GM12878 (cell line): ENCODE results near the gene CCDC57. TPM values are rescaled to one million over a fixed set of nuclear protein-coding genes. Genes with fewer than 3 reads are reported as not detected.

Source experiments
- ATAC-seq: fragments of 200-7000 bp; cut with Tn5 transposase; 3 replicates; pipeline ENCODE4 v1.9.1; 2020; ENCODE audit warnings: mild to moderate bottlenecking, moderate library complexity
- BruUV-seq: library from RNA; stranded (reverse); fragments of 400-500 nt; replicated peaks from 2 replicates; lab custom pipeline; 2021; lab: Mats Ljungman, UMichigan
- CTCF ChIA-PET: fragments of 300-600 bp; sonication (Branson Sonifier 250); formaldehyde crosslinking; extraction: SDS; loops from one replicate; lab custom pipeline; 2021; ENCODE audit warnings: inconsistent platforms; lab: Yijun Ruan, JAX
- POLR2A ChIA-PET: fragments of 350-600 bp; formaldehyde crosslinking; extraction: SDS; loops from one replicate; lab custom pipeline; 2021; ENCODE audit warnings: inconsistent platforms; lab: Charles Lee
- RAD21 ChIA-PET: fragments of 300-600 bp; sonication (Branson Sonifier 250); formaldehyde crosslinking; loops from one replicate; lab custom pipeline; 2023; ENCODE audit warnings: antibody characterized with exemption; ENCODE audit not compliant: unreplicated experiment; lab: Charles Lee
- SMC1A ChIA-PET: fragments of 300-600 bp; sonication (Branson Sonifier 250); formaldehyde crosslinking; loops from one replicate; lab custom pipeline; 2023; ENCODE audit not compliant: unreplicated experiment, uncharacterized antibody; lab: Charles Lee
- DNase-seq: peaks from one replicate; pipeline ENCODE4 v3.0.0-alpha.2; 2011; ENCODE audit warnings: low read depth, low spot score
- FAIRE-seq: peaks from 3 replicates; lab custom pipeline; 2011; peaks lifted over from hg19 to GRCh38; lab: Jason Lieb, UNC
- H2AFZ ChIP-seq: 2 replicates; pipeline ENCODE4 v1.6.0; 2011; ENCODE audit warnings: low read depth, low read length, control low read depth; ENCODE audit not compliant: control insufficient read depth
- H3K27ac ChIP-seq: 2 replicates; pipeline ENCODE4 v1.5.1; 2011; ENCODE audit warnings: control low read depth; ENCODE audit not compliant: control insufficient read depth, insufficient read depth
- H3K27me3 ChIP-seq, 2 experiments: replicated peaks in 1 of 2; 2 replicates each; pipeline versions ENCODE4 v1.6.0 to v1.6.1; 2011; ENCODE audit warnings: low read length in 1 of 2; ENCODE audit not compliant: control insufficient read depth in 2 of 2, insufficient read depth in 2 of 2
- H3K36me3 ChIP-seq, 2 experiments: 2 replicates each; pipeline ENCODE4 v1.5.1; 2011; ENCODE audit warnings: low read length in 1 of 2; ENCODE audit not compliant: control insufficient read depth in 2 of 2, insufficient read depth in 2 of 2
- H3K4me1 ChIP-seq: 2 replicates; pipeline ENCODE4 v1.6.1; 2011; ENCODE audit warnings: mild to moderate bottlenecking, low read length, moderate library complexity, mixed read lengths; ENCODE audit not compliant: control insufficient read depth, insufficient read depth
- H3K4me2 ChIP-seq: 2 replicates; pipeline ENCODE4 v1.6.0; 2011; ENCODE audit warnings: control low read depth; ENCODE audit not compliant: control insufficient read depth, insufficient read depth
- H3K4me3 ChIP-seq: fragments of 200-600 bp; sonication (generic); 2 replicates; pipeline ENCODE4 v1.5.1; 2016
- H3K79me2 ChIP-seq: 2 replicates; pipeline ENCODE4 v1.6.0; 2011; ENCODE audit warnings: low read length; ENCODE audit not compliant: control insufficient read depth, insufficient read depth
- H3K9ac ChIP-seq: 2 replicates; pipeline ENCODE4 v1.8.0; 2011; ENCODE audit warnings: low read length, control low read depth, mixed read lengths; ENCODE audit not compliant: control insufficient read depth, insufficient read depth
- H3K9me3 ChIP-seq: replicated peaks from 3 replicates; pipeline ENCODE4 v1.5.1; 2011; ENCODE audit warnings: mild to moderate bottlenecking, low read length; ENCODE audit not compliant: control insufficient read depth, insufficient read depth
- H4K20me1 ChIP-seq: 2 replicates; pipeline ENCODE4 v1.6.0; 2011; ENCODE audit not compliant: control insufficient read depth, insufficient read depth
- BHLHE40 ChIP-seq, 2 experiments: fragments of 450-650 bp in 1 of 2; IDR thresholded peaks; 2 replicates each; pipeline ENCODE4 v1.6.1; 2011 to 2017; ENCODE audit warnings: low read depth in 2 of 2, borderline replicate concordance in 1 of 2, improper control_type of control experiment in 1 of 2, low read length in 1 of 2, mild to moderate bottlenecking in 1 of 2
- CBFB ChIP-seq: IDR thresholded peaks from 2 replicates; pipeline ENCODE4 v1.6.1; 2016; ENCODE audit warnings: antibody characterized with exemption, low read depth
- CHD4 ChIP-seq: fragments of 200-600 bp; sonication (generic); IDR thresholded peaks from 2 replicates; pipeline ENCODE4 v1.6.1; 2016; ENCODE audit warnings: mild to moderate bottlenecking
- GABPA ChIP-seq: IDR thresholded peaks from 2 replicates; pipeline ENCODE4 v1.6.1; 2014; ENCODE audit warnings: antibody characterized with exemption, low read depth, mild to moderate bottlenecking, inconsistent platforms
- JUNB ChIP-seq: IDR thresholded peaks from 2 replicates; pipeline ENCODE4 v1.6.1; 2016; ENCODE audit warnings: antibody characterized with exemption, mild to moderate bottlenecking
- KAT2A ChIP-seq: conservative IDR thresholded peaks from 2 replicates; pipeline ENCODE4 v1.6.1; 2011; ENCODE audit warnings: low read depth, low read length; ENCODE audit not compliant: control insufficient read depth
- MYB ChIP-seq: fragments of 150-350 bp; IDR thresholded peaks from 2 replicates; pipeline ENCODE4 v1.6.1; 2014; ENCODE audit warnings: mild to moderate bottlenecking, low read depth, low read length, borderline replicate concordance
- MYC ChIP-seq: IDR thresholded peaks from 2 replicates; pipeline ENCODE4 v1.6.1; 2011; ENCODE audit warnings: mild to moderate bottlenecking, low read length, moderate library complexity, inconsistent platforms; ENCODE audit not compliant: insufficient read depth, insufficient replicate concordance, insufficient read length, severe bottlenecking
- NFXL1 ChIP-seq: fragments of 450-650 bp; IDR thresholded peaks from 2 replicates; pipeline ENCODE4 v1.6.1; 2017; ENCODE audit warnings: antibody characterized with exemption, mild to moderate bottlenecking, borderline replicate concordance
- SUZ12 ChIP-seq: fragments of 200-600 bp; sonication (generic); IDR thresholded peaks from one replicate; pipeline ENCODE4 v1.6.1; 2018; ENCODE audit warnings: antibody characterized with exemption, mild to moderate bottlenecking; ENCODE audit not compliant: unreplicated experiment
- WGBS: methylation state at CpG from one replicate; pipeline ENCODE4 v1.1.6; 2016; ENCODE audit warnings: low lambda C conversion rate; ENCODE audit not compliant: insufficient replicate concordance, insufficient coverage; ENCODE audit errors: missing lambda C conversion rate; 5-methylcytosine and 5-hydroxymethylcytosine counted together
- in situ Hi-C: fragments of 300-500 bp; cut with MboI; formaldehyde crosslinking; loops from 9 replicates; pipeline ENCODE4 v1.14.3; 2018; ENCODE audit warnings: mixed read lengths
- intact Hi-C: fragments of 100-400 bp; cut with micrococcal nuclease; formaldehyde crosslinking; loops from one replicate; pipeline ENCODE4 v1.14.2; 2022; ENCODE audit not compliant: unreplicated experiment
- polyA plus RNA-seq, 11 experiments: library from polyadenylated mRNA; depleted of rRNA in 4 of 11; unstranded in 6 of 11; stranded (reverse) in 5 of 11; fragments of >200 nt; fragmentation: Nextera tagmentation in 4 of 11; fragmentation: Illumina TruSeq in 1 of 11; extraction: Ambion mirVana in 4 of 11; extraction: Trizol in 1 of 11; gene quantifications; 1 replicate in 1 of 11; 2 replicates in 10 of 11; pipeline versions ENCODE4 v1.2.1 to v1.2.3, GENCODE V29; 2011 to 2016; ENCODE audit warnings: inconsistent platforms in 2 of 11, missing spikeins in 2 of 11, low read depth in 1 of 11
- total RNA-seq, 4 experiments: library from RNA; depleted of rRNA in 3 of 4; stranded (reverse); fragments of >200 nt in 3 of 4; fragmentation: Illumina TruSeq in 1 of 4; extraction: Trizol in 1 of 4; gene quantifications; 2 replicates each; pipeline versions ENCODE4 v1.2.1 to v1.2.3, GENCODE V29; 2013 to 2021
- TF ChIP-seq, protein P1 (sequence below): IDR thresholded peaks from 2 replicates; pipeline ENCODE4 v1.6.1; 2012; ENCODE audit warnings: improper control_type of control experiment, low read depth, low read length; ENCODE audit not compliant: insufficient replicate concordance

CCDC57 gene
- total and polyA plus RNA-seq, 10 of the 15 experiments (the other 5 are each of a cell fraction or from before 2014, with no cell fraction given) = 5.4 to 123 (median 45.8) TPM

DNA sequence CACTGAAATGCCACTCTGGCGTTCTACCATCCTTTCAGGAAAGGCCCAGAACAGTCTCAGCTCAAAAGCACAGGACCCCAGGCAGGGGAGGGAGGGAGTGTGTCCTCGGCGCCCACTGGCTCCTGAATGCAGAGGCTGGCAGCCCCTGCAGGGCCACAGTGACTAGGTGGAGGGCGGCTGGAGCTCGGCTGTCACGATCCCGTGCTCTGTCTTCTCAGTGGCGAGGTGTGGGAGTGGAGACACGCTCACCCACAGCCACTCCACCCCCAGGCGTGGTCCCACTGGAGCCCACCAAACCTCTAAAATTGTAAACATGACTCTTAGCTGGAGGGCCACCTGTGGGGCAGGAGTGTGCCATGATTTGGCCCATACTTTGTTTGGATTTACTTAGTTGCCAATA, 98.2 kb downstream of the CCDC57 start:
- POLR2A ChIA-PET = no interaction called here
- Histone ChIP-seq H3K4me2 (no peak overlapping the region), H3K4me1 (no peaks in the 10 kb centered on the region), H3K4me3 (no peak overlapping the region), H3K27ac (no peak overlapping the region), H3K9me3 (no peaks in the 10 kb centered on the region), H2AFZ (no peak overlapping the region), H3K79me2 (no peaks in the 10 kb centered on the region), H3K36me3 (no peaks in the 10 kb centered on the region), H4K20me1 (no peaks in the 10 kb centered on the region), H3K9ac (no peak overlapping the region), H3K27me3 (no peaks in the 10 kb centered on the region)
- in situ Hi-C loops (no loop called here), intact Hi-C loops (no loop called here)
- SMC1A ChIA-PET = no interaction called here
- RAD21 ChIA-PET = no interaction called here
- ATAC-seq (no peak), FAIRE-seq (no peak), DNase-seq (no peak)
- CTCF ChIA-PET = no interaction called here
- BruUV-seq = no TSS peak
- WGBS = 68% methylated on average over 10 of the region's 10 CpGs
- TF ChIP-seq CHD4 (no peak), JUNB (no peak), CBFB (no peak), GABPA (no peak), BHLHE40 (IDR thresholded peaks at IDR 0.05; ENCODE audit: borderline replicate concordance in 1 of 2, low read depth in 2 of 2, low read length in 1 of 2) (no peak), NFXL1 (no peak), MYC (no peak), MYB (no peak), KAT2A (no peak), SUZ12 (no peak)
- TF ChIP-seq, protein P1, sequence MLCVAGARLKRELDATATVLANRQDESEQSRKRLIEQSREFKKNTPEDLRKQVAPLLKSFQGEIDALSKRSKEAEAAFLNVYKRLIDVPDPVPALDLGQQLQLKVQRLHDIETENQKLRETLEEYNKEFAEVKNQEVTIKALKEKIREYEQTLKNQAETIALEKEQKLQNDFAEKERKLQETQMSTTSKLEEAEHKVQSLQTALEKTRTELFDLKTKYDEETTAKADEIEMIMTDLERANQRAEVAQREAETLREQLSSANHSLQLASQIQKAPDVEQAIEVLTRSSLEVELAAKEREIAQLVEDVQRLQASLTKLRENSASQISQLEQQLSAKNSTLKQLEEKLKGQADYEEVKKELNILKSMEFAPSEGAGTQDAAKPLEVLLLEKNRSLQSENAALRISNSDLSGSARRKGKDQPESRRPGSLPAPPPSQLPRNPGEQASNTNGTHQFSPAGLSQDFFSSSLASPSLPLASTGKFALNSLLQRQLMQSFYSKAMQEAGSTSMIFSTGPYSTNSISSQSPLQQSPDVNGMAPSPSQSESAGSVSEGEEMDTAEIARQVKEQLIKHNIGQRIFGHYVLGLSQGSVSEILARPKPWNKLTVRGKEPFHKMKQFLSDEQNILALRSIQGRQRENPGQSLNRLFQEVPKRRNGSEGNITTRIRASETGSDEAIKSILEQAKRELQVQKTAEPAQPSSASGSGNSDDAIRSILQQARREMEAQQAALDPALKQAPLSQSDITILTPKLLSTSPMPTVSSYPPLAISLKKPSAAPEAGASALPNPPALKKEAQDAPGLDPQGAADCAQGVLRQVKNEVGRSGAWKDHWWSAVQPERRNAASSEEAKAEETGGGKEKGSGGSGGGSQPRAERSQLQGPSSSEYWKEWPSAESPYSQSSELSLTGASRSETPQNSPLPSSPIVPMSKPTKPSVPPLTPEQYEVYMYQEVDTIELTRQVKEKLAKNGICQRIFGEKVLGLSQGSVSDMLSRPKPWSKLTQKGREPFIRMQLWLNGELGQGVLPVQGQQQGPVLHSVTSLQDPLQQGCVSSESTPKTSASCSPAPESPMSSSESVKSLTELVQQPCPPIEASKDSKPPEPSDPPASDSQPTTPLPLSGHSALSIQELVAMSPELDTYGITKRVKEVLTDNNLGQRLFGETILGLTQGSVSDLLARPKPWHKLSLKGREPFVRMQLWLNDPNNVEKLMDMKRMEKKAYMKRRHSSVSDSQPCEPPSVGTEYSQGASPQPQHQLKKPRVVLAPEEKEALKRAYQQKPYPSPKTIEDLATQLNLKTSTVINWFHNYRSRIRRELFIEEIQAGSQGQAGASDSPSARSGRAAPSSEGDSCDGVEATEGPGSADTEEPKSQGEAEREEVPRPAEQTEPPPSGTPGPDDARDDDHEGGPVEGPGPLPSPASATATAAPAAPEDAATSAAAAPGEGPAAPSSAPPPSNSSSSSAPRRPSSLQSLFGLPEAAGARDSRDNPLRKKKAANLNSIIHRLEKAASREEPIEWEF = no peak
